DND-41 (cell line): ENCODE measurements around the gene CLIC5.

Experiments
- ATAC-seq: fragments of 200-7000 bp; cut with Tn5 transposase; 3 replicates; pipeline ENCODE4 v1.9.1; 2021; ENCODE audit warnings: low read depth; ENCODE audit not compliant: insufficient read depth
- DNase-seq: peaks from one replicate; pipeline ENCODE4 v3.0.0-alpha.2; 2020
- H2AFZ ChIP-seq: 2 replicates; pipeline ENCODE4 v1.6.0; 2012; ENCODE audit warnings: low read depth, low read length
- H3K27ac ChIP-seq: 2 replicates; pipeline ENCODE4 v1.5.1; 2012; ENCODE audit warnings: low read length, inconsistent platforms
- H3K27me3 ChIP-seq: fragments of 200-600 bp; sonication (generic); 2 replicates; pipeline ENCODE4 v1.6.0; 2012; ENCODE audit warnings: low read length, mild to moderate bottlenecking, inconsistent platforms; ENCODE audit not compliant: insufficient read depth, poor library complexity
- H3K36me3 ChIP-seq: 2 replicates; pipeline ENCODE4 v1.5.1; 2012; ENCODE audit warnings: low read length, inconsistent platforms; ENCODE audit not compliant: insufficient read depth
- H3K4me1 ChIP-seq: 2 replicates; pipeline ENCODE4 v1.5.1; 2012; ENCODE audit warnings: mild to moderate bottlenecking, low read length; ENCODE audit not compliant: insufficient read depth
- H3K4me2 ChIP-seq: 2 replicates; pipeline ENCODE4 v1.6.0; 2012; ENCODE audit warnings: mild to moderate bottlenecking, moderate library complexity, low read length, inconsistent platforms; ENCODE audit not compliant: insufficient read depth
- H3K4me3 ChIP-seq, 2 experiments: fragments of 200-600 bp in 1 of 2; shearing (Covaris generic) in 1 of 2; 2 replicates each; pipeline ENCODE4 v1.5.1; 2012 to 2016; ENCODE audit warnings: inconsistent platforms in 2 of 2, low read length in 2 of 2, mild to moderate bottlenecking in 2 of 2, low read depth in 1 of 2, moderate library complexity in 1 of 2
- H3K79me2 ChIP-seq: 2 replicates; pipeline ENCODE4 v1.6.0; 2012; ENCODE audit warnings: low read length, inconsistent platforms; ENCODE audit not compliant: insufficient read depth
- H3K9ac ChIP-seq: 2 replicates; pipeline ENCODE4 v1.6.0; 2012; ENCODE audit warnings: low read depth, mild to moderate bottlenecking, inconsistent platforms, low read length, moderate library complexity
- H3K9me3 ChIP-seq: 2 replicates; pipeline ENCODE4 v1.5.1; 2012; ENCODE audit warnings: low read length, moderate library complexity, mild to moderate bottlenecking, inconsistent platforms; ENCODE audit not compliant: insufficient read depth, severe bottlenecking
- H4K20me1 ChIP-seq: 2 replicates; pipeline ENCODE4 v1.6.0; 2012; ENCODE audit warnings: low read length; ENCODE audit not compliant: insufficient read depth
- CTCF ChIP-seq: IDR thresholded peaks from 2 replicates; pipeline ENCODE4 v1.5.1; 2012; ENCODE audit warnings: borderline replicate concordance, low read length, moderate library complexity, mild to moderate bottlenecking; ENCODE audit not compliant: poor library complexity, severe bottlenecking; ENCODE audit errors: extremely low read depth
- EZH2 ChIP-seq: IDR thresholded peaks from 3 replicates; pipeline ENCODE4 v1.6.1; 2012; ENCODE audit warnings: borderline replicate concordance, low read depth, mild to moderate bottlenecking, moderate library complexity, low read length, inconsistent platforms; ENCODE audit not compliant: severe bottlenecking

Gene CLIC5

DNA sequence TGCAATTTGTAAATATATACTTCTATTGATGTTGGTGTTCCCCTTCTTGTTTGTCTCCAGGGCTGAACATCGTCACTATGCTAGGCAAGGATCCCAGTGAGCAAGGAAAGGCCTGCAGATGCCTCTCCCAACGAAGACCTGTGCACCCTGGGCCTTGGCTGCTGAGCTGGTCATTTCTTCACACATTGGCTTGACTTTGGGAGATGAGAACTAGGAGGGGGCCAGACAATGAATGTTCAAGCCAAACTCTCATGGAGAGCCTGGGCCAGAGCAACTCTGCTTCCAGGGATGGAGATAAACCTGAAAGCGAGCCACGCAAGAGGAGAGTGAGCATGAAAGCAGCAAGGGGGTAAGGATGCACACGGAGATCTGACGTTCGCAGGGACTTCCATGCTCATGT, 104.0 kb downstream of the CLIC5 start:
- no peaks in the 10 kb centered on the region for H3K79me2 ChIP-seq
- no peaks in the 10 kb centered on the region for H3K9me3 ChIP-seq
- no peak overlapping the region for H3K9ac ChIP-seq
- no peak overlapping the region for H3K4me2 ChIP-seq
- no peak overlapping the region for H2AFZ ChIP-seq
- ATAC-seq (no peak), DNase-seq (no peak)
- H3K27me3 ChIP-seq, result no peaks in the 10 kb centered on the region
- no peaks in the 10 kb centered on the region for H3K4me1 ChIP-seq
- no peak overlapping the region for H3K4me3 ChIP-seq
- H3K36me3 ChIP-seq, result no peaks in the 10 kb centered on the region
- TF ChIP-seq EZH2, result no peak
- no peak for TF ChIP-seq CTCF
- H4K20me1 ChIP-seq, result no peaks in the 10 kb centered on the region
- H3K27ac ChIP-seq, result no peak overlapping the region

DNA sequence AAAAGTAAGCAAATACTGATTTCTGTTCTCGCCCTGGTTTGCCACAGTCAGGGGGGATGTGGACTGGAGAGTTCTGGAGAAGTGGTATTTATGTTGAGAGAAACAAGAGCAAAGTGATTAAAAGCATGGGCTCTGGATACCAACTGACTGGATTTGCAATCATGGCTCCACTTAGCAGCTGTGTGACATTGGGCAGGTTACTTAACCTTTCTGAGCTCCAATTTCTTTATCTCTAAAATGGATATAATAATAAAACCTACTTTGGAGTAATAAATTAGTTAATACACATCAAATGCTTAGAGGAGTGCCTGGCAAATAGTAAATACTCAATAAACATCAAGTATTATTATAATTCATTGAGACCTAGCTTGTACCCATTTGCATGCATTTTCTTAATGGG, 111.7 kb downstream of the CLIC5 start:
- H3K27ac ChIP-seq, result no peak overlapping the region
- H3K36me3 ChIP-seq, result no peaks in the 10 kb centered on the region
- H3K4me1 ChIP-seq, result no peaks in the 10 kb centered on the region
- no peak for TF ChIP-seq EZH2
- TF ChIP-seq CTCF, result no peak
- no peak overlapping the region for H3K9ac ChIP-seq
- no peaks in the 10 kb centered on the region for H4K20me1 ChIP-seq
- DNase-seq, result no peak
- H3K27me3 ChIP-seq, result no peaks in the 10 kb centered on the region
- H3K79me2 ChIP-seq, result no peaks in the 10 kb centered on the region
- H3K4me3 ChIP-seq, result no peak overlapping the region
- no peak for ATAC-seq
- no peak overlapping the region for H2AFZ ChIP-seq
- no peaks in the 10 kb centered on the region for H3K9me3 ChIP-seq
- no peak overlapping the region for H3K4me2 ChIP-seq

DNA sequence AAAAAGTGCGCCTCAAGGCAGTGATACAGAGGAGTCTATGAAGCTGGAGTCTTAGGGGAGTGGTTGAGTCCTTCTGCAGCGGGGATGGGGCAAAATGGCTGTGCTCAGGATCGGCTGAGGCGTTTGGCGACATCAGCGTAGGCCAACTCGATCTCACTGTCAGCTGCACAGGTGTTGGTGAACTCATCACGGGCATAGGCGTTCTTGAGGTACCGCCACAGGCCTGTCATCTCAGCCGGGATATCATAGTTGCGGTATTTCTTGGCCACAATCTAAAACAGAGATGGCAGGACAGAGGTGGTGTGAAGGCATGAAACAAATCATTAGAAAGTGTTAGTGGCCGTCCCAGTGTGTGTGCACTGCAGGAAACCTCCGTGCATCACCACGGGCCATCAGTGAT, 112.7 kb downstream of the CLIC5 start:
- no peak overlapping the region for H3K4me2 ChIP-seq
- H3K27ac ChIP-seq, result no peak overlapping the region

More for the DNA sequence above, 112.7 kb downstream of the CLIC5 start:
- Histone ChIP-seq H4K20me1 (no peaks in the 10 kb centered on the region), H3K4me3 (no peak overlapping the region), H2AFZ (no peak overlapping the region), H3K36me3 (no peaks in the 10 kb centered on the region), H3K9me3 (no peaks in the 10 kb centered on the region), H3K27me3 (no peaks in the 10 kb centered on the region), H3K4me1 (no peaks in the 10 kb centered on the region), H3K9ac (no peak overlapping the region), H3K79me2 (no peaks in the 10 kb centered on the region)
- no peak for DNase-seq
- ATAC-seq, result no peak
- no peak for TF ChIP-seq CTCF
- no peak for TF ChIP-seq EZH2
